K562 (cell line): ENCODE measurements around the gene ZSCAN1. TPM values are rescaled to one million over a fixed set of nuclear protein-coding genes. Genes with fewer than 3 reads are reported as not detected.
"Not testable (repeated sequence)": the region's sequence is repeated elsewhere in the genome, so short reads cannot be mapped to it uniquely, and the experiment has no call there.

Source experiments
- ATAC-seq: fragments of 200-7000 bp; cut with Tn5 transposase; 3 replicates; pipeline ENCODE4 v1.9.1; 2020; ENCODE audit warnings: moderate library complexity
- BruUV-seq: library from RNA; stranded (reverse); fragments of 400-500 nt; replicated peaks from 2 replicates; lab custom pipeline; 2021; lab: Mats Ljungman, UMichigan
- CTCF ChIA-PET: fragments of 300-600 bp; formaldehyde crosslinking; extraction: SDS; loops from one replicate; lab custom pipeline; 2021; ENCODE audit warnings: low intra/inter-chr PET ratio; lab: Yijun Ruan, JAX
- POLR2A ChIA-PET: fragments of 300-600, 350-650 bp; sonication (Branson Sonifier 250); formaldehyde crosslinking; extraction: SDS; loops from one replicate; lab custom pipeline; 2021; ENCODE audit warnings: antibody characterized with exemption, inconsistent platforms; lab: Yijun Ruan, JAX
- DNase-seq, 4 experiments: peaks; one replicate each; pipeline versions ENCODE4 v3.0.0 to v3.0.0-alpha.2; 2011 to 2018; ENCODE audit warnings: low spot score in 3 of 4, mixed read lengths in 3 of 4; ENCODE audit errors: extremely low read depth in 1 of 4
- FAIRE-seq: peaks from 2 replicates; lab custom pipeline; 2011; peaks lifted over from hg19 to GRCh38; lab: Jason Lieb, UNC
- H2AFZ ChIP-seq: 2 replicates; pipeline ENCODE4 v1.6.0; 2011; ENCODE audit warnings: low read depth, low read length, control low read depth, inconsistent platforms
- H3K27ac ChIP-seq: fragments of 200-600 bp; 3 replicates; pipeline ENCODE4 v1.8.0; 2011; ENCODE audit warnings: low read depth, mild to moderate bottlenecking, control low read depth, inconsistent platforms, low read length, moderate library complexity, mixed read lengths; ENCODE audit errors: extremely low read depth
- H3K27me3 ChIP-seq, 2 experiments: fragments of 300-600 bp in 1 of 2; 2 replicates in 1 of 2; 3 replicates in 1 of 2; pipeline versions ENCODE4 v1.6.0 to v1.8.0; 2011; ENCODE audit warnings: inconsistent platforms in 2 of 2, low read length in 2 of 2, mild to moderate bottlenecking in 1 of 2, mixed read lengths in 1 of 2, moderate library complexity in 1 of 2; ENCODE audit not compliant: control insufficient read depth in 2 of 2, insufficient read depth in 2 of 2
- H3K36me3 ChIP-seq: fragments of 300-600 bp; 3 replicates; pipeline ENCODE4 v1.8.0; 2011; ENCODE audit warnings: mild to moderate bottlenecking, low read length, inconsistent platforms; ENCODE audit not compliant: control insufficient read depth, insufficient read depth
- H3K4me1 ChIP-seq, 2 experiments: fragments of 200-600 bp in 1 of 2; replicated peaks in 1 of 2; 2 replicates in 1 of 2; 3 replicates in 1 of 2; pipeline versions ENCODE4 v1.5.1 to v1.8.0; 2011; ENCODE audit warnings: inconsistent platforms in 2 of 2, low read length in 2 of 2, mild to moderate bottlenecking in 1 of 2, mixed read lengths in 1 of 2, moderate library complexity in 1 of 2; ENCODE audit not compliant: control insufficient read depth in 2 of 2, insufficient read depth in 2 of 2
- H3K4me2 ChIP-seq: 2 replicates; pipeline ENCODE4 v1.6.1; 2011; ENCODE audit warnings: low read length, control low read depth, inconsistent platforms, mixed read lengths; ENCODE audit not compliant: insufficient read depth
- H3K4me3 ChIP-seq: fragments of 200-600 bp; sonication (generic), shearing (Covaris generic); 2 replicates; pipeline ENCODE4 v1.5.1; 2016; ENCODE audit warnings: control low read depth, inconsistent platforms
- H3K79me2 ChIP-seq: fragments of 200-600 bp; 3 replicates; pipeline ENCODE4 v1.8.0; 2011; ENCODE audit warnings: low read length, inconsistent platforms; ENCODE audit not compliant: control insufficient read depth, insufficient read depth
- H3K9ac ChIP-seq, 2 experiments: 2 replicates each; pipeline versions ENCODE4 v1.6.0 to v1.6.1; 2011; ENCODE audit warnings: low read depth in 2 of 2, low read length in 2 of 2, control low read depth in 1 of 2, inconsistent platforms in 1 of 2, mild to moderate bottlenecking in 1 of 2, mixed read lengths in 1 of 2; ENCODE audit not compliant: insufficient read depth in 1 of 2
- H3K9me1 ChIP-seq: one replicate; pipeline ENCODE4 v1.6.0; 2011; ENCODE audit warnings: inconsistent platforms, mild to moderate bottlenecking, low read length, moderate library complexity; ENCODE audit not compliant: control insufficient read depth, insufficient read depth
- H3K9me3 ChIP-seq: replicated peaks from 2 replicates; pipeline ENCODE4 v1.5.1; 2011; ENCODE audit warnings: low read depth, low read length, inconsistent platforms; ENCODE audit not compliant: control insufficient read depth, insufficient read depth
- H4K20me1 ChIP-seq: replicated peaks from 2 replicates; pipeline ENCODE4 v1.6.1; 2011; ENCODE audit warnings: low read length, inconsistent platforms, mixed read lengths; ENCODE audit not compliant: control insufficient read depth, insufficient read depth
- CAMTA2 ChIP-seq: fragments of 250-450 bp; sonication (Bioruptor Pico); conservative IDR thresholded peaks from 2 replicates; pipeline ENCODE4 v1.5.1; 2022
- DMBX1 ChIP-seq: fragments of 250-450 bp; sonication (Bioruptor Pico); IDR thresholded peaks from 2 replicates; pipeline ENCODE4 v1.8.0; 2022; ENCODE audit warnings: inconsistent platforms, mild to moderate bottlenecking, moderate library complexity, borderline replicate concordance
- FIP1L1 ChIP-seq: fragments of 200-400 bp; formaldehyde crosslinking; IDR thresholded peaks from 2 replicates; pipeline ENCODE4 v1.6.1; 2018; ENCODE audit warnings: mild to moderate bottlenecking, low read depth, low read length; ENCODE audit not compliant: poor library complexity, severe bottlenecking
- FOXM1 ChIP-seq, 2 experiments: fragments of 450-650 bp in 1 of 2; sonication (generic) in 1 of 2; formaldehyde crosslinking in 1 of 2; IDR thresholded peaks; 2 replicates each; pipeline versions ENCODE4 v1.6.1 to v1.9.0; 2017 to 2022; ENCODE audit warnings: low read depth in 2 of 2, mild to moderate bottlenecking in 2 of 2, missing genetic modification reagents in 1 of 2, moderate library complexity in 1 of 2
- HOXB6 ChIP-seq: fragments of 250-450 bp; sonication (Bioruptor Pico); IDR thresholded peaks from 2 replicates; pipeline ENCODE4 v1.5.1; 2022; ENCODE audit warnings: mild to moderate bottlenecking, borderline replicate concordance
- KLF13 ChIP-seq: fragments of 450-650 bp; IDR thresholded peaks from 2 replicates; pipeline ENCODE4 v1.6.1; 2016; ENCODE audit warnings: missing genetic modification characterization, low read depth, mild to moderate bottlenecking, missing compliant biosample characterization, moderate library complexity, borderline replicate concordance
- MTA1 ChIP-seq: fragments of 450-650 bp; IDR thresholded peaks from 2 replicates; pipeline ENCODE4 v1.6.1; 2017; ENCODE audit warnings: borderline replicate concordance
- NFXL1 ChIP-seq: fragments of 450-650 bp; formaldehyde crosslinking; IDR thresholded peaks from 2 replicates; pipeline ENCODE4 v1.4.0; 2021; ENCODE audit warnings: mild to moderate bottlenecking
- ZNF77 ChIP-seq: fragments of 250-450 bp; sonication (Bioruptor Pico); IDR thresholded peaks from 2 replicates; pipeline ENCODE4 v1.5.0; 2020
- WGBS: fragments of 100-300 bp; shearing (Covaris generic); methylation state at CpG from one replicate; pipeline ENCODE4 v1.1.6; 2016; ENCODE audit warnings: low coverage, mixed read lengths; ENCODE audit not compliant: insufficient coverage; ENCODE audit errors: missing lambda C conversion rate; 5-methylcytosine and 5-hydroxymethylcytosine counted together
- in situ Hi-C: fragments of 300-500 bp; cut with MboI; formaldehyde crosslinking; loops from 4 replicates; pipeline ENCODE4 v1.15.0; 2018; ENCODE audit warnings: inconsistent platforms, mixed read lengths
- intact Hi-C: fragments of 100-400 bp; cut with micrococcal nuclease; formaldehyde crosslinking; loops from 2 replicates; pipeline ENCODE4 v1.14.2; 2022
- polyA plus RNA-seq, 8 experiments: library from polyadenylated mRNA; depleted of rRNA in 4 of 8; stranded (reverse) in 5 of 8; unstranded in 3 of 8; fragments of >200 nt; fragmentation: Nextera tagmentation in 2 of 8; fragmentation: Illumina TruSeq in 1 of 8; extraction: Ambion mirVana in 2 of 8; extraction: Trizol in 1 of 8; gene quantifications; 2 replicates each; pipeline versions ENCODE4 v1.2.1 to v1.2.3, GENCODE V29; 2011 to 2014; ENCODE audit warnings: inconsistent platforms in 1 of 8, missing spikeins in 1 of 8
- total RNA-seq, 7 experiments: library from RNA; depleted of rRNA in 6 of 7; stranded (reverse); fragments of >200 nt in 6 of 7; fragmentation: Illumina TruSeq in 2 of 7; extraction: Trizol in 2 of 7; gene quantifications; 2 replicates each; pipeline versions ENCODE4 v1.2.1 to v1.2.3, GENCODE V29; 2011 to 2021; ENCODE audit warnings: low replicate concordance in 1 of 7

The ZSCAN1 gene
- total and polyA plus RNA-seq, 9 of the 15 experiments (the other 6 are each of a cell fraction or from before 2014, with no cell fraction given): not detected

GRCh38 chr19:58008877-58009276 is 24.9 kb upstream of the ZSCAN1 start:
- intact Hi-C loops: not testable (repeated sequence)

DNA sequence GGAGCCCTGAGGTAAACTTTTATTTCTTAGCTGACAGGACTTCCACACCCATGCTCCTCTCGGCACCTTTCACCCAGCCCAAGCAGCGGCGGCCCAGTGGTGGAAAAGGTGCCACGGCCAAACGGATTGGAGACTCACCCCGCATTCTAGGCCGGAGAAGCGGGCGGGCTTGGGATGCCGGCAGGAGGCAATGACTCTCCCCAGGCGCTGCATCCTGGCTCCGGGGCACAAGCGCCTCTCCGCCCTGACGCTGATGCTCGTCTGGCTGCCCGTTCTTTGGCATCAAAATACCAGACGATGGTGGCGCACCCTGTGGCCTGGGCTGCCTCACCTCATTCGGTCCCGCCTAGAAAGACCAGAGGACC is 24.5 kb upstream of the ZSCAN1 start:
- Histone ChIP-seq H3K27me3 (no peaks in the 10 kb centered on the region), H4K20me1 (no peaks in the 10 kb centered on the region), H3K9me3 (no peaks in the 10 kb centered on the region), H3K4me3 (peak overlapping the region; percentile 44), H3K9ac (no peak overlapping the region), H3K4me1 (peaks cover 0 to 8% of the 10 kb centered on the region in 2 experiments; a peak in 2 of 5 replicates), H3K79me2 (no peaks in the 10 kb centered on the region), H3K4me2 (peak overlapping the region; percentile 77), H3K9me1 (no peaks in the 10 kb centered on the region), H3K27ac (no peak overlapping the region), H3K36me3 (no peaks in the 10 kb centered on the region), H2AFZ (peak overlapping the region; percentile 89; the same call in 1 of the 2 replicates)
- FAIRE-seq: no peak
- intact Hi-C loops: no loop called here
- CTCF ChIA-PET: no interaction called here
- no peak for ATAC-seq
- no TSS peak for BruUV-seq
- in situ Hi-C loops: no loop called here
- POLR2A ChIA-PET: no interaction called here
- 1% methylated on average over 19 of the region's 21 CpGs for whole genome bisulfite sequencing
- no peak for DNase-seq
- TF ChIP-seq NFXL1 (CRISPR knock-in tag) (no peak), ZNF77 (no peak), FOXM1 (IDR thresholded peaks at IDR 0.05; ENCODE audit: low read depth) (no peak), FOXM1 (CRISPR knock-in tag; IDR thresholded peaks at IDR 0.05; ENCODE audit: low read depth) (no peak), KLF13 (tag) (no peak), FIP1L1 (no peak), HOXB6 (CRISPR knock-in tag) (no peak), DMBX1 (CRISPR knock-in tag) (no peak), MTA1 (no peak), CAMTA2 (CRISPR knock-in tag) (no peak)

More at GRCh38 chr19:58008877-58009276, 24.9 kb upstream of the ZSCAN1 start:
- POLR2A ChIA-PET, H3K27me3 ChIP-seq, BruUV-seq, H3K9me3 ChIP-seq, H2AFZ ChIP-seq, DNase-seq, in situ Hi-C loops, H3K79me2 ChIP-seq, H3K4me2 ChIP-seq, CTCF ChIA-PET, H3K9me1 ChIP-seq, H3K36me3 ChIP-seq, H4K20me1 ChIP-seq, H3K4me1 ChIP-seq, ATAC-seq, FAIRE-seq, H3K27ac ChIP-seq, H3K9ac ChIP-seq: not testable (repeated sequence)
- WGBS: 3% methylated on average over 10 of the region's 10 CpGs
- H3K4me3 ChIP-seq: peak overlapping the region; percentile 44; the same call in 1 of the 2 replicates
